AG04450 (cell line): ENCODE results near the gene CPNE4. TPM values are rescaled to one million over a fixed set of nuclear protein-coding genes. Genes with fewer than 3 reads are reported as not detected.

Source experiments
- CTCF ChIA-PET: fragments of 300-600, 350-600 bp; formaldehyde crosslinking; extraction: SDS; loops from one replicate; lab custom pipeline; 2022; ENCODE audit warnings: antibody characterized with exemption, inconsistent platforms; lab: Charles Lee
- POLR2A ChIA-PET: fragments of 350-600 bp; formaldehyde crosslinking; extraction: SDS; loops from one replicate; lab custom pipeline; 2021; ENCODE audit warnings: antibody characterized with exemption, inconsistent platforms; lab: Yijun Ruan, JAX
- DNase-seq: peaks from one replicate; pipeline ENCODE4 v3.0.0-alpha.2; 2011; ENCODE audit warnings: low read depth, low spot score
- H3K27ac ChIP-seq: one replicate; pipeline ENCODE4 v1.5.1; 2012; ENCODE audit warnings: low read depth, low read length, control low read depth
- H3K27me3 ChIP-seq: one replicate; pipeline ENCODE4 v1.6.0; 2012; ENCODE audit warnings: low read length; ENCODE audit not compliant: control insufficient read depth, insufficient read depth
- H3K4me3 ChIP-seq: 2 replicates; pipeline ENCODE4 v1.5.1; 2011; ENCODE audit warnings: mild to moderate bottlenecking, low read depth, low read length, control low read depth
- H3K9me3 ChIP-seq: 2 replicates; pipeline ENCODE4 v1.5.1; 2012; ENCODE audit warnings: low read length; ENCODE audit not compliant: control insufficient read depth, insufficient read depth
- CTCF ChIP-seq: IDR thresholded peaks from 2 replicates; pipeline ENCODE4 v1.5.1; 2011; ENCODE audit warnings: low read depth, low read length, control low read depth, inconsistent platforms
- polyA plus RNA-seq: library from polyadenylated mRNA; depleted of rRNA; stranded (reverse); fragments of >200 nt; gene quantifications from 2 replicates; pipeline ENCODE4 v1.2.3, GENCODE V29; 2011

The CPNE4 gene
- polyA plus RNA-seq, 1 experiment, result not detected

GRCh38 chr3:131518680-131519079 is 516.1 kb downstream of the CPNE4 start:
- no peak overlapping the region for H3K27ac ChIP-seq
- H3K27me3 ChIP-seq, result no peaks in the 10 kb centered on the region
- CTCF ChIA-PET, result no interaction called here
- no peak for DNase-seq
- TF ChIP-seq CTCF, result no peak
- H3K9me3 ChIP-seq, result no peaks in the 10 kb centered on the region
- POLR2A ChIA-PET, result no interaction called here
- H3K4me3 ChIP-seq, result no peak overlapping the region

- no peak for DNase-seq
- ChIA-PET POLR2A (no interaction called here), CTCF (interaction anchor here (1.7 kb wide), 1 partner anchor 21 kb away, joined by 5 read pairs; no protein-coding TSS in a partner anchor)
- no peak overlapping the region for H3K27ac ChIP-seq
- no peaks in the 10 kb centered on the region; the same call in 1 of the 2 replicates for H3K9me3 ChIP-seq
- no peak for TF ChIP-seq CTCF
- peaks cover 3% of the 10 kb centered on the region for H3K27me3 ChIP-seq
- no peak overlapping the region for H3K4me3 ChIP-seq
These were observed 529.4 kb downstream of the CPNE4 start for GRCh38 chr3:131505421-131505820.

- no peak for TF ChIP-seq CTCF
- Histone ChIP-seq H3K9me3 (no peaks in the 10 kb centered on the region; the same call in 1 of the 2 replicates), H3K27me3 (peaks cover 3% of the 10 kb centered on the region), H3K27ac (no peak overlapping the region), H3K4me3 (peak overlapping the region; percentile 99)
- no peak for DNase-seq
- ChIA-PET POLR2A (no interaction called here), CTCF (no interaction called here)
These were observed 531.5 kb downstream of the CPNE4 start for GRCh38 chr3:131503320-131503635.

GRCh38 chr3:131502530-131503319 is 532.1 kb downstream of the CPNE4 start, which contains the start of gene MRPL3:
Gene MRPL3, minus strand, starts transcription at chr3:131502971. Its CDS starts 150 bp downstream, at chr3:131502821.
- Histone ChIP-seq H3K27ac (peak within 1 kb of the TSS; percentile 77), H3K27me3 (peaks cover 3% of the 10 kb centered on the region), H3K9me3 (no peaks in the 10 kb centered on the region; the same call in 1 of the 2 replicates), H3K4me3 (peak within 1 kb of the TSS; percentile 99)
- ChIA-PET POLR2A (no interaction called here), CTCF (no interaction called here)
- no peak for TF ChIP-seq CTCF
- peak; percentile 67 for DNase-seq

GRCh38 chr3:131501949-131502348 is 532.9 kb downstream of the CPNE4 start:
- no peak for TF ChIP-seq CTCF
- ChIA-PET POLR2A (no interaction called here), CTCF (no interaction called here)
- DNase-seq, result no peak
- Histone ChIP-seq H3K27me3 (peaks cover under 1% of the 10 kb centered on the region), H3K4me3 (peak overlapping the region; percentile 99), H3K9me3 (no peaks in the 10 kb centered on the region; the same call in 1 of the 2 replicates), H3K27ac (no peak overlapping the region)
